Memory B cell (primary cell): ENCODE measurements around the gene NIPAL4.
"Not testable (repeated sequence)": the region's sequence is repeated elsewhere in the genome, so short reads cannot be mapped to it uniquely, and the experiment has no call there.

ENCODE experiments used
- ATAC-seq: fragments of 150-1000 bp; cut with Tn5 transposase; 2 replicates; pipeline ENCODE4 v1.10.0; 2021; ENCODE audit warnings: low read depth, mild to moderate bottlenecking, moderate library complexity
- DNase-seq, 2 donors: peaks; one replicate each; pipeline ENCODE4 v3.0.0; 2022; ENCODE audit warnings: low spot score in 2 of 2
- H3K27ac Mint-ChIP-seq: one replicate; pipeline ENCODE4 v1.8.0; 2022; ENCODE audit warnings: mild to moderate bottlenecking, moderate library complexity, mixed read lengths
- H3K27me3 Mint-ChIP-seq: one replicate; pipeline ENCODE4 v1.8.0; 2022; ENCODE audit warnings: mixed read lengths
- H3K36me3 Mint-ChIP-seq: one replicate; pipeline ENCODE4 v1.8.0; 2022; ENCODE audit warnings: mild to moderate bottlenecking, mixed read lengths
- H3K4me1 Mint-ChIP-seq: one replicate; pipeline ENCODE4 v1.8.0; 2022; ENCODE audit warnings: mixed read lengths
- H3K4me3 Mint-ChIP-seq: one replicate; pipeline ENCODE4 v1.8.0; 2022; ENCODE audit warnings: mild to moderate bottlenecking, moderate library complexity, mixed read lengths
- H3K9me3 Mint-ChIP-seq: one replicate; pipeline ENCODE4 v1.8.0; 2022; ENCODE audit warnings: mixed read lengths

NIPAL4 gene

DNA sequence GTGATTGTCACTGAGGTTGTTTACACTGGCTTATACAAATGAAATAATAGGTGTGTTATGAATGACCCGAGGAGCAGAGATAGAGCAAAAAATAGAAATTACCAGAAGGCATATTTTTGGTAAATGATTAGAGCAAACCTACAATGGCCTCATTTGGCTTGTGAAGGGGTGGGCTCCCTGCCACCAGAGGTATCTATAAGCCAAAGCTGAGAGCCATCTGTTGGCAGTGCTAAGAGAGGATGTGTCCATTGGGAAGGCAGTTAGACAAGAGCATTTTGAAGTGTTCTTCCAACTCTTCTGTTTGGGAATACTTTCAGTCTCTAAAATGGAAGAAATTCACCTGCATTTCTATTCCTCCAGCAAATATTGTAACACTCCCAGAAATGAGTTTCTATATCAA is 10.6 kb downstream of the NIPAL4 start:
- Mint-ChIP-seq H3K4me3 (no peak overlapping the region), H3K27ac (peak overlapping the region; percentile 64), H3K36me3 (peaks cover 48% of the 10 kb centered on the region), H3K9me3 (no peaks in the 10 kb centered on the region), H3K27me3 (no peaks in the 10 kb centered on the region), H3K4me1 (peaks cover 41% of the 10 kb centered on the region)
- no peak for ATAC-seq
- DNase-seq, result no peak

DNA sequence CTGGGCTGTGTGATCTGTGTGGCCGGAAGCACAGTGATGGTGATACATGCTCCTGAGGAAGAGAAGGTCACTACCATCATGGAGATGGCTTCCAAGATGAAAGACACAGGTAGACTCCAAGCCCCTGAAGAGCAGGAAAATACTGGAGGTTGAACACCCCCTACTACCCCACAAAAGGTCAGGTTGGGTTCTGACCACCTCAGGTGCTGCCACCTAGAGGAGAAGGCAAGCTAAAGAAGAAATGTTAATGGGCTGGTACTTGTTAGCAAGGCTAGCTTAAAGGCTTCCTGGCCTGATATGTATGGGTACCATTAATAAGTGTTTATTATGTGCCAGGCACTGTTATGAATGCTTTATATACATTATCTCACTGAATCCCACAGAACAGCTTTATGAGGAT is 11.7 kb downstream of the NIPAL4 start:
- Mint-ChIP-seq H3K4me1 (peaks cover 35% of the 10 kb centered on the region), H3K27me3 (no peaks in the 10 kb centered on the region), H3K36me3 (peaks cover 39% of the 10 kb centered on the region), H3K9me3 (no peaks in the 10 kb centered on the region), H3K27ac (peak overlapping the region; percentile 64), H3K4me3 (no peak overlapping the region)
- DNase-seq (no peak), ATAC-seq (peak; percentile 41)

- no peak for ATAC-seq
- H3K27me3 Mint-ChIP-seq, result no peaks in the 10 kb centered on the region
- H3K4me1 Mint-ChIP-seq, result peaks cover 43% of the 10 kb centered on the region
- no peaks in the 10 kb centered on the region for H3K9me3 Mint-ChIP-seq
- H3K36me3 Mint-ChIP-seq, result peaks cover 48% of the 10 kb centered on the region
- no peak for DNase-seq
- peak overlapping the region; percentile 88 for H3K27ac Mint-ChIP-seq
- H3K4me3 Mint-ChIP-seq, result no peak overlapping the region
Measured at GRCh38 chr5:157473383-157474320, 13.6 kb downstream of the NIPAL4 start.

DNA sequence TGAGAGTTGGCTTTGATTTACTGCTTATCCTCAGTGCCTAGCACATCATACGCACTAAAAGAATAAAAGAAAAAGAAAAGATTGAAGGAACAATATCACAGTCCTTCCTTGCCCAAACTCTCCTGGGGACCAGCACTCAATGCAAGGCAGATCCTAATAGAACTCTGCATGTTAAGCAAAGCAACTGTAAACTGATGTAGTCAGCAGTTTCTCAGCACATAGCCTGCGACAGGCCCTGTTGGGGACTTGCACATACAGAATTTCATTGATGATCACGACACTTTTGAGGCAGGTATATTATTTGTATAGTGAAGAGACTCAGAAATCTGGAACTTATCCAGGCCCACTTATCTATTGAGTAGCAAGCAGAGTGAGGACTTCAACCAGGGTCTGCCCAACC is 15.4 kb downstream of the NIPAL4 start:
- Mint-ChIP-seq H3K4me1 (peaks cover 50% of the 10 kb centered on the region), H3K36me3 (peaks cover 49% of the 10 kb centered on the region), H3K9me3 (no peaks in the 10 kb centered on the region), H3K27ac (peak overlapping the region; percentile 88), H3K27me3 (no peaks in the 10 kb centered on the region), H3K4me3 (no peak overlapping the region)
- ATAC-seq (no peak), DNase-seq (no peak)

DNA sequence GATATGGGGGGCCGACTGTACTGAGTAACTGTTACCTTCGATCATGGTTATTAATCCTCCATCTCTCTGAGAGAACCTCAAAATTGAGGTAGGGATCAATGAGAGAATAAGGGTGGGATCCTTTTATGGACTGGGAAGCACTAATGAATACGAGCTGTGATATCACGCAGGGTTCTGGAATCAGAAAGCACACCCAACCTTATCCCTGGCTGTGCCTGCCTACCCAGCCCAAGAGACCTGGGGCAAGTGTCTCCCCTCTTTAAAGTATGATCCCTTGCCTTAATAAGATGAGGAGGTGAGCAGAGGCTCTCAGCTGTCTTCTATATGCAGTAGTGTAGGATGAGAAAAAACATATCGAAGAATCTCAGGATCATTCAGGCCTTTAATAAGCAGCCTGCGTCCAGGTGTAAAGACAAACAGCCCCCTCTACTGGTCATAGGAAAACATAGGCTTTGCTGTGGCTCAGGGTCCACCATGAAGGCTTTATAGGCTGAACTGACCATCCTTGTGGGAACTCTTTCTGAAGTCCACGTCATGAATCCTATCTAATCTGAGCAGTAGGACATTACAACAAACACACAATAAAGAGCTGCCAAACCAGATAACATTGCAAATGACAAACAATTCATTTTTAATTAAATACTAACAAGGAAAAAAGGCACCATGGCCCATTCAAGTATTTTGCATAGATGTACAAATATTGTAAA is 16.8 kb downstream of the NIPAL4 start:
- Mint-ChIP-seq H3K27me3 (no peaks in the 10 kb centered on the region), H3K4me3 (no peak overlapping the region), H3K9me3 (no peaks in the 10 kb centered on the region), H3K4me1 (peaks cover 50% of the 10 kb centered on the region), H3K36me3 (peaks cover 51% of the 10 kb centered on the region), H3K27ac (peak overlapping the region; percentile 63)
- ATAC-seq (peak; percentile 23), DNase-seq (peak in 1 of 2 donors; percentile 43)

DNA sequence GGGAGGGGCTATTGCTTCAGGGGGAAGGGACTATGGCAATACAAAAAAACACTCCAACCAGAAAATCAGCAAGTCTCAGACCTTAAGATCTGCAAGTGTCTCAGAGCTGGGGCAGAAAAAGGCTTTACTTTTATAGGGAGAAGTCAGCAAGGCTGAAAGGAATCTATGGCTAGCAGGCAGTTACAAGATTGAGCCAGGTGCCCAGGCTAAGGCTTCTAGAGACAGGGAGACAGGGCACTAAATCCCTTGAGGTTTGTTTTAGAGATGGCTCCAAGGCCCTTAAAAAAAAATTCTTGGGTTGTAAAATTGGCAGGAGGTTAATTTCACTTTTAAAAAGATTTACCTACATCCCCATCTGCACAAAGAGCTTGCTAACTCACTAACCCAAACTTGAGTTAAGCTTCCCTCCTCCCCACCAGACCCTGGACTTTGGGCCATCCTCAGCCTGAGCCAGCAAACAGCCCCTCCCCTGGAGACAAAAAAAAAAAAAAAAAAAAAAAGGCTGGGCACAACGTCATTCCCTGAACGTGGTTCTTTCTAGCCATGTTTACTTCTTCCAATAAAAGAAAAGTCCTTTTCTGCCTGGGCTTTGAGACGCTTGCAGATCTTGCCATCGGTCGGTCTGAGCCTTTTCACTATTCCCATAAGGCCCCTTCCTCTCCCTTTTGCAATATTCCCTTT is 17.9 kb downstream of the NIPAL4 start:
- Mint-ChIP-seq H3K36me3 (peaks cover 50% of the 10 kb centered on the region), H3K9me3 (no peaks in the 10 kb centered on the region), H3K27ac (peak overlapping the region; percentile 97), H3K4me1 (peaks cover 47% of the 10 kb centered on the region), H3K4me3 (no peak overlapping the region), H3K27me3 (no peaks in the 10 kb centered on the region)
- DNase-seq (no peak), ATAC-seq (no peak)

DNA sequence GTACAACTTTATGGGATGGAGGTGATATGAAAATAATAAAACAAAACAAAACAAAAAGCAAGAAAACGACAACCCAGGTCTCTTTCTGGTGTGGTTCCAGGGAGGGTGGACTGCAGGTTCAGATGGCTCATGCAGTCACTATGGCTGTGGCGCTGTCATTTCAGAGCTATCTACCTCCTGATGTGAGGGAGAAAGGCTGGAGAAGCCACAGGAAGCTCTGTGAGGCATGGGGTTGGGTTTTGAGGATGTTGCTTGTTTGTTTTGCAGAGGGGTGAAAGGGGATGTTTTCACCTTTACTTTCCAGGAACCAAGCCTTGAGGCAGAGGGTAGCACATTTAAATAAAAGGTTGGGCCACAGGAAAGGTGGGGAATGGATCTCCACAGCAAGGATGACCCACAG is 18.7 kb downstream of the NIPAL4 start:
- ATAC-seq (no peak), DNase-seq (no peak)
- no peak overlapping the region for H3K4me3 Mint-ChIP-seq
- H3K36me3 Mint-ChIP-seq, result peaks cover 48% of the 10 kb centered on the region
- peak overlapping the region; percentile 97 for H3K27ac Mint-ChIP-seq
- peaks cover 43% of the 10 kb centered on the region for H3K4me1 Mint-ChIP-seq
- H3K9me3 Mint-ChIP-seq, result no peaks in the 10 kb centered on the region
- no peaks in the 10 kb centered on the region for H3K27me3 Mint-ChIP-seq

- Mint-ChIP-seq H3K9me3 (no peaks in the 10 kb centered on the region), H3K36me3 (peaks cover 50% of the 10 kb centered on the region), H3K4me3 (no peak overlapping the region), H3K27ac (peak overlapping the region; percentile 97), H3K27me3 (no peaks in the 10 kb centered on the region), H3K4me1 (peaks cover 45% of the 10 kb centered on the region)
- ATAC-seq (no peak), DNase-seq (no peak)
Measured at GRCh38 chr5:157479166-157479565, 19.2 kb downstream of the NIPAL4 start.

DNA sequence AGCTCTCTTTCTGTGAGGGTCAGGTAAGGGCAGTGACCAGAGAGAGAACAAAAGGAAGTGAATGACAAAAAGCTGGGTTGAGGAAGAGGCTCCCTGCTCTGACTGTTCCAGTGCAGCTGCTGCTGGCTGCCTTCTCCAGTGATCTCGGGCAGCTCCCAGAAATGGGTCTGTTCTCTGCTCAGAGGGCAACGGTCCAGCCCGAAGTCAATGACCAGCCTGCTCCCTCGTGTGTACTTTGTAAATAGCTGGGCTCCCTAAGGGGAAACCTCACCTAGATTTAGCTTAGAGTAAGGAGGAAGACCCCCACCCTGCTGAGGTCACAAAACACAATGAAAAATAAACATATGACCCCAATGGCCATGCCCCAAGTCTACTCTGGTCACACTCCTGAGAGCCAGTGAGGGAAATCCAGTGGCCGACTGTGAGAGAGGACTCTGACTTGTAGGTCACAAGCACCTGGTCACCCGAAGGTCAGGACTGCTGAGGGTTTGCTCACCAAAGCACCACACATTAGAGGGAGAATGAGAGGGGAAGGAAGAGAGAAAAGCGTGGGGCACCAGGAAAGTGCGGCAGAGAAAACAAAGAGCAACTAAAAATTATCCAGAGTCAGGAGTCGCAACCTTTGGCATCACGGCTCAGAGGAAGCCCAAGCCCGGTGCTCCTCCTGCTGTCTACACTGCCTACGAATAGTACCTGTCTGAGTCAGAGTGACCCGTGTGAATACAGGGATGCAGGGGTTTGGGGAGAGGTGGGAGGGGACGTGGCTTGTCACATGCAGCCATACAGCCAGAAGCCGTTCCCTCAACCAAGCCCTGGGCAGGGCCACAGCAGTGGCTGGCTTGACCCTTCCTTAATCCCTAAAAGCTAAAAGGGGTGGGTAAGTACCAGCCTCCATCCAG is 19.8 kb downstream of the NIPAL4 start:
- H3K4me1 Mint-ChIP-seq, result peaks cover 48% of the 10 kb centered on the region
- no peaks in the 10 kb centered on the region for H3K9me3 Mint-ChIP-seq
- DNase-seq, result no peak
- H3K27me3 Mint-ChIP-seq, result no peaks in the 10 kb centered on the region
- H3K36me3 Mint-ChIP-seq, result peaks cover 52% of the 10 kb centered on the region
- peak overlapping the region; percentile 97 for H3K27ac Mint-ChIP-seq
- ATAC-seq, result no peak
- peak overlapping the region; percentile 1 for H3K4me3 Mint-ChIP-seq

DNA sequence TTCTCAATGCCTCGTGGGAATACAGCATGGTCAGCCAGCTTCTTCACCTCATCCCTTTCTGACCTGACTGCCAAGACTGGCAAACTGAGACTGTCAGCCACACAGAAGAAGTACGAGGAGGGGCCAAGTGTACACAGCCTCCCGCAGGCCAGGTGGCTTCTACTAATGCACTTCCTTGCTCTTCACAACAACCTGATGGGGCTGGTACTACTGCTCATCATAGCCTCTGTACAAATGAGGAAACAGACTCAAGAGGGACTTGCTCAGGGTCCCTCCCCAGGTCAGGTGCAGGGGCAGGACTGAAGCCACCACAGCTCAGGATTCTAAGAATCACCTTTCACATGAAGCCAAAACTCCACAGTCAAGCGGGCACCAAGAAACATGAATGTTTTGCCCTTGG is 21.3 kb downstream of the NIPAL4 start:
- Mint-ChIP-seq H3K36me3 (peaks cover 51% of the 10 kb centered on the region), H3K9me3 (no peaks in the 10 kb centered on the region), H3K27me3 (no peaks in the 10 kb centered on the region), H3K27ac (peak overlapping the region; percentile 97), H3K4me3 (peak overlapping the region; percentile 69), H3K4me1 (peaks cover 54% of the 10 kb centered on the region)
- peak; percentile 87 for ATAC-seq
- DNase-seq, result peak; percentile 29 to 64

DNA sequence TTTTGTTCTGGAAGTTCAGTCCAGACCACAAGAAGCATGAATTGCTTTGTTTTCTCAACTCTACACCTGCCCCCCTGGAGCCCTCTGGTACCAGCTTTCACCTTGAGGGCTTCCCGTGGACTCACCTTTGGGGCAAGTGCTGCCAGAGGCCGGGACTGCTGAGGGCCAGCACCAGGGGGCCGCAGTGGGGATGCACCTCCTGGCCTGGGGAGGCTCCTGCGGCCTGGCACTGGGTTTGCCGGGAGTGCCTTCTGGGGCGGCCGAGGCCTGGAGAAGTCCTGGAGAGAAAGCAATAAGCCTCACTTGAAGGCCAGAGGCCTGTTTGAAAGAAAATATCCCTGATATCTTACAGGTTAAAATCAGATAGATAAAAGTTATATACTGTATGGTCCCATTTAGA is 21.7 kb downstream of the NIPAL4 start:
- no peaks in the 10 kb centered on the region for H3K9me3 Mint-ChIP-seq
- peak overlapping the region; percentile 97 for H3K27ac Mint-ChIP-seq
- ATAC-seq (peak; percentile 0), DNase-seq (no peak)
- H3K4me3 Mint-ChIP-seq, result peak overlapping the region; percentile 69
- H3K36me3 Mint-ChIP-seq, result peaks cover 54% of the 10 kb centered on the region
- H3K4me1 Mint-ChIP-seq, result peaks cover 57% of the 10 kb centered on the region
- H3K27me3 Mint-ChIP-seq, result no peaks in the 10 kb centered on the region

DNA sequence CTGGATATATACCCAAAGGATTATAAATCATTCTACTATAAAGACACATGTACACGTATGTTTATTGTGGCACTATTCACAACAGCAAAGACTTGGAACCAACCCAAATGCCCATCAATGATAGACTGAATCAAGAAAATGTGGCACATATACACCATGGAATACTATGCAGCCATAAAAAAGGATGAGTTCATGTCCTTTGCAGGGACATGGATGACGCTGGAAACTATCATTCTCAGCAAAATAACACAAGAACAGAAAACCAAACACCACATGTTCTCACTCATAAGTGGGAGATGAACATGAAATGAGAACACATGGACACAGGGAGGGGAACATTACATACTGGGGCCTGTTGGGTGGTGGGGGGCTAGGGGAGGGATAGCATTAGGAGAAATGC is 22.7 kb downstream of the NIPAL4 start:
- H3K4me3 Mint-ChIP-seq, ATAC-seq, H3K9me3 Mint-ChIP-seq, DNase-seq, H3K27me3 Mint-ChIP-seq: not testable (repeated sequence)
- H3K27ac Mint-ChIP-seq, result peak overlapping the region; percentile 97
- H3K36me3 Mint-ChIP-seq, result peaks cover 51% of the 10 kb centered on the region
- peaks cover 62% of the 10 kb centered on the region for H3K4me1 Mint-ChIP-seq

DNA sequence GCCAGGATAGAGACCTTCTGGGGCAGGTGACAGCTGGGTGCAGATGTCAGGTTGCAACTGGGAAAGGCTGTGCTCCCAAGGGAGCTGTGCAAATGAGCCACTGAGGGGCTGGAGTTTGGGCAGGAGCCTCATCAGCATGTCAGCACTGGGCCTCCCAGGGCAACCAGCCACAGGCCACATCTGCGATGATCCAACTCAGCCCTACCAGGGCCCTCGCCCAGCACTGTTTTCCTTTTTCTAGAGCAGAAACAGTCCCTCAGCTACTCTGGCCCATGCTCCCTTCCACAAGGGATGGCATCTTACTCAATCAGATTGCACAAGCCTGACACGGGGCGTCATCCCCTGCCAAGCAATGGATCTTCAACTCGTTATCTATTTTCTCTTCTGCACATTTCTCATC is 24.8 kb downstream of the NIPAL4 start:
- H3K4me1 Mint-ChIP-seq, result peaks cover 58% of the 10 kb centered on the region
- no peak overlapping the region for H3K4me3 Mint-ChIP-seq
- no peaks in the 10 kb centered on the region for H3K27me3 Mint-ChIP-seq
- peak overlapping the region; percentile 97 for H3K27ac Mint-ChIP-seq
- peaks cover 56% of the 10 kb centered on the region for H3K36me3 Mint-ChIP-seq
- no peaks in the 10 kb centered on the region for H3K9me3 Mint-ChIP-seq
- DNase-seq, result no peak
- ATAC-seq, result no peak
